SK-N-SH (cell line): ENCODE measurements around the gene FYCO1. TPM values are rescaled to one million over a fixed set of nuclear protein-coding genes. Genes with fewer than 3 reads are reported as not detected.

Source experiments
- CTCF ChIA-PET: fragments of 300-600, 350-600 bp; formaldehyde crosslinking; extraction: SDS; loops from one replicate; lab custom pipeline; 2021; lab: Yijun Ruan, JAX
- POLR2A ChIA-PET: fragments of 350-600 bp; sonication (Branson Sonifier 250); formaldehyde crosslinking; extraction: SDS; loops from one replicate; lab custom pipeline; 2020; ENCODE audit warnings: antibody characterized with exemption, inconsistent platforms; lab: Yijun Ruan, JAX
- DNase-seq: peaks from one replicate; pipeline ENCODE4 v3.0.0; 2012
- H2AFZ ChIP-seq: fragments of 200-600 bp; sonication (generic); 2 replicates; pipeline ENCODE4 v1.8.1; 2016; ENCODE audit warnings: antibody characterized with exemption, mild to moderate bottlenecking, low read depth
- H3F3A ChIP-seq: fragments of 200-600 bp; sonication (generic); replicated peaks from 2 replicates; pipeline ENCODE3; 2016; ENCODE audit warnings: antibody characterized with exemption, mild to moderate bottlenecking; ENCODE audit not compliant: insufficient read depth
- H3K27ac ChIP-seq, 2 experiments: fragments of 200-500 bp in 1 of 2; fragments of 200-600 bp in 1 of 2; sonication (Bioruptor generic) in 1 of 2; sonication (generic), shearing (Covaris generic) in 1 of 2; 2 replicates each; pipeline versions ENCODE4 v1.5.1 to v1.6.1; 2014 to 2016; ENCODE audit warnings: low read depth in 2 of 2, inconsistent platforms in 1 of 2, low read length in 1 of 2, mild to moderate bottlenecking in 1 of 2, mixed read lengths in 1 of 2
- H3K27me3 ChIP-seq: fragments of 200-600 bp; sonication (generic), shearing (Covaris generic); 2 replicates; pipeline ENCODE4 v1.6.1; 2016; ENCODE audit warnings: mixed run types; ENCODE audit not compliant: insufficient read depth
- H3K36me3 ChIP-seq, 2 experiments: fragments of 200-500 bp in 1 of 2; fragments of 200-600 bp in 1 of 2; sonication (Bioruptor generic) in 1 of 2; sonication (generic) in 1 of 2; replicated peaks in 1 of 2; 2 replicates each; pipeline versions ENCODE3 to v1.5.1; 2014 to 2016; ENCODE audit warnings: low read length in 1 of 2, mild to moderate bottlenecking in 1 of 2; ENCODE audit not compliant: insufficient read depth in 2 of 2, control insufficient read depth in 1 of 2
- H3K4me1 ChIP-seq, 2 experiments: fragments of 200-500 bp in 1 of 2; fragments of 200-600 bp in 1 of 2; sonication (Bioruptor generic) in 1 of 2; sonication (generic), shearing (Covaris generic) in 1 of 2; 2 replicates each; pipeline versions ENCODE4 v1.5.1 to v1.6.1; 2014 to 2016; ENCODE audit warnings: low read depth in 1 of 2, low read length in 1 of 2, mixed run types in 1 of 2; ENCODE audit not compliant: insufficient read depth in 2 of 2, control insufficient read depth in 1 of 2
- H3K4me2 ChIP-seq: fragments of 200-600 bp; sonication (generic), shearing (Covaris generic); 2 replicates; pipeline ENCODE4 v1.6.1; 2017; ENCODE audit warnings: mixed run types
- H3K4me3 ChIP-seq, 2 experiments: fragments of 200-500 bp in 1 of 2; fragments of 200-600 bp in 1 of 2; sonication (Bioruptor generic) in 1 of 2; sonication (generic), shearing (Covaris generic) in 1 of 2; 2 replicates each; pipeline versions ENCODE4 v1.5.1 to v1.8.1; 2014 to 2016; ENCODE audit warnings: low read depth in 2 of 2, inconsistent platforms in 1 of 2, low read length in 1 of 2, mild to moderate bottlenecking in 1 of 2, mixed read lengths in 1 of 2, moderate library complexity in 1 of 2
- H3K79me2 ChIP-seq: fragments of 200-600 bp; sonication (generic); 2 replicates; pipeline ENCODE4 v1.8.1; 2017; ENCODE audit warnings: mild to moderate bottlenecking; ENCODE audit not compliant: insufficient read depth
- H3K9ac ChIP-seq: fragments of 200-600 bp; sonication (generic); 2 replicates; pipeline ENCODE4 v1.6.1; 2017; ENCODE audit warnings: mixed run types
- H3K9me2 ChIP-seq: fragments of 200-600 bp; sonication (generic); 2 replicates; pipeline ENCODE4 v1.6.1; 2017; ENCODE audit warnings: mixed run types
- H3K9me3 ChIP-seq: fragments of 200-600 bp; sonication (generic); 2 replicates; pipeline ENCODE4 v1.6.1; 2017; ENCODE audit warnings: mixed run types, mild to moderate bottlenecking, moderate library complexity
- H4K20me1 ChIP-seq: fragments of 200-600 bp; sonication (generic); 2 replicates; pipeline ENCODE4 v1.6.1; 2017; ENCODE audit warnings: mild to moderate bottlenecking, mixed run types; ENCODE audit not compliant: insufficient read depth
- CHD2 ChIP-seq: fragments of 150-350 bp; IDR thresholded peaks from 2 replicates; pipeline ENCODE4 v1.6.1; 2018; ENCODE audit warnings: low read length; ENCODE audit not compliant: partially characterized antibody
- FOSL2 ChIP-seq: IDR thresholded peaks from 2 replicates; pipeline ENCODE4 v1.4.0; 2012; ENCODE audit warnings: low read depth, mild to moderate bottlenecking, moderate library complexity, borderline replicate concordance
- FOXJ3 ChIP-seq: sonication (generic); formaldehyde crosslinking; IDR thresholded peaks from 2 replicates; pipeline ENCODE4 v1.5.1; 2020; ENCODE audit warnings: mild to moderate bottlenecking, missing genetic modification reagents
- FOXM1 ChIP-seq: IDR thresholded peaks from 2 replicates; pipeline ENCODE4 v1.4.0; 2012; ENCODE audit warnings: low read depth, mild to moderate bottlenecking
- GABPA ChIP-seq: IDR thresholded peaks from 2 replicates; pipeline ENCODE4 v1.4.0; 2012; ENCODE audit warnings: low read depth, mild to moderate bottlenecking
- GATA2 ChIP-seq: sonication (generic); formaldehyde crosslinking; IDR thresholded peaks from 2 replicates; pipeline ENCODE4 v1.5.0; 2020; ENCODE audit warnings: mild to moderate bottlenecking, missing genetic modification reagents
- JUND ChIP-seq: IDR thresholded peaks from 2 replicates; pipeline ENCODE4 v1.4.0; 2012
- NFIC ChIP-seq: IDR thresholded peaks from 2 replicates; pipeline ENCODE4 v1.4.0; 2012; ENCODE audit warnings: borderline replicate concordance
- POLR2AphosphoS5 ChIP-seq: IDR thresholded peaks from 2 replicates; pipeline ENCODE4 v1.6.1; 2012; ENCODE audit warnings: low read depth, low read length
- RCOR1 ChIP-seq: fragments of 150-350 bp; IDR thresholded peaks from 2 replicates; pipeline ENCODE4 v1.6.1; 2017; ENCODE audit warnings: antibody characterized with exemption, low read length
- RFX5 ChIP-seq: IDR thresholded peaks from 2 replicates; pipeline ENCODE4 v1.6.1; 2012; ENCODE audit warnings: mild to moderate bottlenecking, improper control_type of control experiment, low read length
- RXRA ChIP-seq: IDR thresholded peaks from 2 replicates; pipeline ENCODE4 v1.4.0; 2012; ENCODE audit warnings: low read depth, mild to moderate bottlenecking, borderline replicate concordance
- SIN3A ChIP-seq: IDR thresholded peaks from 2 replicates; pipeline ENCODE4 v1.6.1; 2012; ENCODE audit warnings: low read depth, mild to moderate bottlenecking, low read length, moderate library complexity, borderline replicate concordance
- SMC3 ChIP-seq: IDR thresholded peaks from 2 replicates; pipeline ENCODE4 v1.6.1; 2012; ENCODE audit warnings: low read depth, low read length, improper control_type of control experiment
- TCF12 ChIP-seq: IDR thresholded peaks from 2 replicates; pipeline ENCODE4 v1.4.0; 2012
- YY1 ChIP-seq: IDR thresholded peaks from 2 replicates; pipeline ENCODE4 v1.4.0; 2012; ENCODE audit warnings: low read depth, mild to moderate bottlenecking
- WGBS: methylation state at CpG from one replicate; pipeline ENCODE4 v1.1.6; 2017; ENCODE audit warnings: low lambda C conversion rate; 5-methylcytosine and 5-hydroxymethylcytosine counted together
- polyA plus RNA-seq, 3 experiments: library from polyadenylated mRNA; depleted of rRNA; stranded (reverse); fragments of >200 nt; gene quantifications; 2 replicates each; pipeline ENCODE4 v1.2.3, GENCODE V29; 2012
- TF ChIP-seq, protein P1 (sequence below): fragments of 150-350 bp; IDR thresholded peaks from 2 replicates; pipeline ENCODE4 v1.6.1; 2016; ENCODE audit warnings: mild to moderate bottlenecking, low read depth, low read length
- TF ChIP-seq, protein P2 (sequence below): IDR thresholded peaks from 2 replicates; pipeline ENCODE4 v1.4.0; 2012; ENCODE audit warnings: low read depth
- TF ChIP-seq, protein P3 (sequence below): fragments of 150-350 bp; IDR thresholded peaks from 2 replicates; pipeline ENCODE4 v1.6.1; 2017; ENCODE audit warnings: antibody characterized with exemption, low read length, low read depth, borderline replicate concordance

FYCO1 gene
- polyA plus RNA-seq, 1 of the 3 experiments (the other 2 are of a cell fraction), result 5.5 TPM

DNA sequence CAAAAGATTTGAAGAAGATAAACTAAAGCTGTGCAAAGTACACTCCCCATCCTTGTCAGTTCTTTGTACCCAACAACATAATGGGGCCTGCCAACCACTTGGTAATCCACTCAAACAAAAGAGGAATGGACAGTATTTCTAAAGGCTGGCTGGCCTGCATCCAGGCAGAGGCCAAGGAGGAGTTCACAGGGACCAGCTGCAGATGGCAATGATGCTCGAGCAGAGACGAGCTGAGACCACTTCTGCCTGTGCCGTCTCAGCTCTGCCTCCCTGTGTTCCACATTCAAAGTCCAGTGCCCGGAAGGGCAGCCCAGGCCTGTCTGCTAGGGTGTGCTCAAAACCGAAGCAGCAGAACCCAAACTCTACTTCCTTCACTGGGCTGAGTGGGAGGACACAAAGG lies 38.0 kb downstream of the FYCO1 start:
- 96% methylated on average over 5 of the region's 5 CpGs for WGBS
- POLR2A ChIA-PET, result interaction anchor here (0.7 to 0.9 kb wide), 2 partner anchors 11 to 198 kb away, joined by 3 read pairs; no protein-coding TSS in a partner anchor
- H3K9me3 ChIP-seq, result no peaks in the 10 kb centered on the region
- TF ChIP-seq, protein P1, sequence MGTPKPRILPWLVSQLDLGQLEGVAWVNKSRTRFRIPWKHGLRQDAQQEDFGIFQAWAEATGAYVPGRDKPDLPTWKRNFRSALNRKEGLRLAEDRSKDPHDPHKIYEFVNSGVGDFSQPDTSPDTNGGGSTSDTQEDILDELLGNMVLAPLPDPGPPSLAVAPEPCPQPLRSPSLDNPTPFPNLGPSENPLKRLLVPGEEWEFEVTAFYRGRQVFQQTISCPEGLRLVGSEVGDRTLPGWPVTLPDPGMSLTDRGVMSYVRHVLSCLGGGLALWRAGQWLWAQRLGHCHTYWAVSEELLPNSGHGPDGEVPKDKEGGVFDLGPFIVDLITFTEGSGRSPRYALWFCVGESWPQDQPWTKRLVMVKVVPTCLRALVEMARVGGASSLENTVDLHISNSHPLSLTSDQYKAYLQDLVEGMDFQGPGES, result no peak
- no peak for TF ChIP-seq RCOR1
- no peak for TF ChIP-seq SMC3
- TF ChIP-seq, protein P2, sequence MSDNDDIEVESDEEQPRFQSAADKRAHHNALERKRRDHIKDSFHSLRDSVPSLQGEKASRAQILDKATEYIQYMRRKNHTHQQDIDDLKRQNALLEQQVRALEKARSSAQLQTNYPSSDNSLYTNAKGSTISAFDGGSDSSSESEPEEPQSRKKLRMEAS, result no peak
- H3K27ac ChIP-seq, result no peak overlapping the region
- no peaks in the 10 kb centered on the region for H3F3A ChIP-seq
- H4K20me1 ChIP-seq, result no peaks in the 10 kb centered on the region
- CTCF ChIA-PET, result interaction anchor here (1.4 to 4.3 kb wide), 3 partner anchors 18 to 420 kb away, joined by 3 to 31 read pairs (median 15); no protein-coding TSS in a partner anchor
- no peak for DNase-seq
- H3K4me3 ChIP-seq, result no peak overlapping the region
- no peaks in the 10 kb centered on the region for H3K27me3 ChIP-seq
- no peak overlapping the region for H3K4me2 ChIP-seq
- H3K9me2 ChIP-seq, result no peaks in the 10 kb centered on the region
- H3K9ac ChIP-seq, result no peak overlapping the region
- no peak overlapping the region for H2AFZ ChIP-seq
- H3K79me2 ChIP-seq, result no peaks in the 10 kb centered on the region
- peaks cover 39 to 88% of the 10 kb centered on the region in 2 experiments for H3K36me3 ChIP-seq
- no peaks in the 10 kb centered on the region for H3K4me1 ChIP-seq

DNA sequence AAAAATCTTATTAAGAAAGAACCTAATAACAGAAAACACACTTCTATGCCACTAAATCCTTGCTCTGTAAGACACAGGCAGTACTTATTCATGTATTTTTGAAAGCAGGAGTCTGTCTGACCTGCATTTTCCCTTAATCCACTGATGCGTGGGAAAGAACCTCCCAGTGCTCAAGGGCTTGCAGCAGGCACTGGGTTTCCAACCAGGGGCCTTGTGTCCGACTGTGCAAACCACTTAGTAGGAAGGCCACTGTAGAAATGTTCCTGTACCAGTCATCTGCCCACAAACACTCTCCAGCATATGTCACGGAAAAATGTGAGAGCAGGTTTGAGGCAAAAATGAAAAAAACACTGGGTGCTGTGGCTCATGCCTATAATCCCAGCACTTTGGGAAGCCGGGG lies 39.9 kb downstream of the FYCO1 start:
- H3K36me3 ChIP-seq, result peaks cover 31 to 86% of the 10 kb centered on the region in 2 experiments
- 90% methylated on average over 4 of the region's 4 CpGs for WGBS
- no peaks in the 10 kb centered on the region for H3K79me2 ChIP-seq
- no peaks in the 10 kb centered on the region for H3K27me3 ChIP-seq
- ChIA-PET POLR2A (no interaction called here), CTCF (interaction anchor here (1.0 to 1.5 kb wide), 3 partner anchors 9 to 124 kb away, joined by 3 to 7 read pairs (median 4); no protein-coding TSS in a partner anchor)
- H4K20me1 ChIP-seq, result no peaks in the 10 kb centered on the region
- no peak overlapping the region for H3K4me3 ChIP-seq
- no peak for TF ChIP-seq JUND
- H3K9ac ChIP-seq, result no peak overlapping the region
- no peaks in the 10 kb centered on the region for H3K9me3 ChIP-seq
- H3K9me2 ChIP-seq, result no peaks in the 10 kb centered on the region
- no peaks in the 10 kb centered on the region for H3K4me1 ChIP-seq
- H2AFZ ChIP-seq, result no peak overlapping the region
- DNase-seq, result no peak
- no peak overlapping the region for H3K4me2 ChIP-seq
- H3F3A ChIP-seq, result no peaks in the 10 kb centered on the region
- H3K27ac ChIP-seq, result no peak overlapping the region

DNA sequence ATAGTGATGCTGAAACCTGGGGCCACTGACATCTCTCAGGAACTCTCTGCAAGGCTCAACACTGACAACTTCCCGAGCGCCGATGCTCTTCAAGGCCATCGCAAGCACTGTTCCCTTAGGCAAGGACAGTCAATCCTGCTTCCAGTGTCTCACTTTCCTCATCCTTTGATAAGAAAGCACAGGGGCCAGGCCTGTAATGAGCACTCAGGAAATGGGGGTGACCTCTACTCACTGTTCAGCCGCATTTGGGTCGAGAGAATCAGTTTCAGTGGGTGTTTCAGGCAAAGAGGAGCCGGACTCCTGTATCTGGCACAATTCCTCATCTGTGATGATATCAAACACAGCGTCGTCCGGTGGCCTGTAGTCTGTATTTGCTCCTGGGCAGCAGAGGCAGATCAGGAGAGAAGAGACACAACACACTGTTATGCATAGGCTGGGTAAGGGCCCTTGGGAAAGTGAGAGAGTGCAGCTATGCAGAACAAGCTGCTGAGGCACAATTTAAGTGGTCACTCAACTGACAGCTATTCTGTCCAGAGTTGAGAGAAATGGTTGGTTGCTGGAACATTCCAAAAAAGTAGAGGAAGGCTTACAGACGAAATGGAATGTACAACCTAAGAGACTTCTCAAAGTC lies 40.5 kb downstream of the FYCO1 start:
- peak; percentile 33 for DNase-seq
- no peaks in the 10 kb centered on the region for H4K20me1 ChIP-seq
- no peaks in the 10 kb centered on the region for H3F3A ChIP-seq
- no peak overlapping the region for H3K27ac ChIP-seq
- no peaks in the 10 kb centered on the region for H3K9me2 ChIP-seq
- H3K4me1 ChIP-seq, result no peaks in the 10 kb centered on the region
- 82% methylated on average over 11 of the region's 11 CpGs for WGBS
- H3K27me3 ChIP-seq, result no peaks in the 10 kb centered on the region
- peaks cover 25 to 86% of the 10 kb centered on the region in 2 experiments for H3K36me3 ChIP-seq
- no peak overlapping the region for H3K9ac ChIP-seq
- H2AFZ ChIP-seq, result no peak overlapping the region
- H3K4me2 ChIP-seq, result no peak overlapping the region
- no peaks in the 10 kb centered on the region for H3K9me3 ChIP-seq
- no peaks in the 10 kb centered on the region for H3K79me2 ChIP-seq
- H3K4me3 ChIP-seq, result no peak overlapping the region
- ChIA-PET POLR2A (no interaction called here), CTCF (interaction anchor here (0.8 to 1.5 kb wide), 2 partner anchors 10 to 26 kb away, joined by 3 to 4 read pairs; no protein-coding TSS in a partner anchor)
- no peak for TF ChIP-seq SIN3A
- TF ChIP-seq, protein P3, sequence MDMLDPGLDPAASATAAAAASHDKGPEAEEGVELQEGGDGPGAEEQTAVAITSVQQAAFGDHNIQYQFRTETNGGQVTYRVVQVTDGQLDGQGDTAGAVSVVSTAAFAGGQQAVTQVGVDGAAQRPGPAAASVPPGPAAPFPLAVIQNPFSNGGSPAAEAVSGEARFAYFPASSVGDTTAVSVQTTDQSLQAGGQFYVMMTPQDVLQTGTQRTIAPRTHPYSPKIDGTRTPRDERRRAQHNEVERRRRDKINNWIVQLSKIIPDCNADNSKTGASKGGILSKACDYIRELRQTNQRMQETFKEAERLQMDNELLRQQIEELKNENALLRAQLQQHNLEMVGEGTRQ, result no peak
- no peak for TF ChIP-seq FOSL2
- TF ChIP-seq TCF12, result no peak
- no peak for TF ChIP-seq SMC3
- no peak for TF ChIP-seq FOXM1
- no peak for TF ChIP-seq RCOR1
- TF ChIP-seq CHD2, result no peak
- TF ChIP-seq POLR2AphosphoS5, result no peak
- no peak for TF ChIP-seq RFX5
- no peak for TF ChIP-seq YY1
- TF ChIP-seq, protein P1, result no peak
- TF ChIP-seq RXRA, result no peak
- TF ChIP-seq GABPA, result no peak
- no peak for TF ChIP-seq FOXJ3 (CRISPR knock-in tag)
- no peak for TF ChIP-seq NFIC
- TF ChIP-seq GATA2 (CRISPR knock-in tag), result no peak
